Measurements from ENCODE around the gene TTLL8. TPM values are rescaled to one million over a fixed set of nuclear protein-coding genes. Genes with fewer than 3 reads are reported as not detected.

The TTLL8 gene
- total and polyA plus RNA-seq, 2 of the 8 experiments (the other 6 are each of a cell fraction or from before 2014, with no cell fraction given) = not detected

GRCh38 chr22:49970528-49971231 is 87.4 kb downstream of the TTLL8 start (continued):
- TF ChIP-seq ATF3 (IDR thresholded peaks at IDR 0.05; ENCODE audit: insufficient read depth, low read depth, low read length) (peak; percentile 76), JUN (IDR thresholded peaks at IDR 0.05; ENCODE audit: low read depth, low read length) (no peak), POLR2AphosphoS5 (IDR thresholded peaks at IDR 0.05; ENCODE audit: low read depth, low read length) (no peak; the same call in 1 of the 2 replicates), POLR2A (IDR thresholded peaks at IDR 0.05; ENCODE audit: control extremely low read depth in 1 of 2, low read depth in 2 of 2, low read length in 2 of 2) (peak in 1 of 2 experiments; percentile 25; a peak in 1 of 3 replicates), EZH2 (IDR thresholded peaks at IDR 0.05; ENCODE audit: low read depth, low read length, severe bottlenecking) (no peak), SAP30 (IDR thresholded peaks at IDR 0.05; ENCODE audit: insufficient read depth, insufficient replicate concordance, low read length) (no peak)

Data from H1 (cell line).